Right atrium auricular region (tissue), 2 donors: ENCODE results near the gene AGTRAP. TPM values are rescaled to one million over a fixed set of nuclear protein-coding genes. Genes with fewer than 3 reads are reported as not detected.

Experiments used
- DNase-seq: peaks from one replicate; pipeline ENCODE4 v3.0.0-alpha.2; 2019; ENCODE audit warnings: low spot score
- H3K27ac ChIP-seq, 2 donors: fragments of 200-600 bp; sonication (generic); 1 replicate in 1 of 2; 2 replicates in 1 of 2; pipeline ENCODE4 v1.5.1; 2016 to 2019
- H3K27me3 ChIP-seq, 2 donors: fragments of 200-600 bp; sonication (generic); one replicate each; pipeline versions ENCODE4 v1.5.1 to v1.6.0; 2017 to 2019
- H3K36me3 ChIP-seq: fragments of 200-600 bp; sonication (generic); one replicate; pipeline ENCODE4 v1.5.1; 2016
- H3K4me1 ChIP-seq, 2 donors: fragments of 200-600 bp; sonication (generic); one replicate each; pipeline versions ENCODE4 v1.5.1 to v1.6.0; 2017 to 2019
- H3K4me3 ChIP-seq, 2 donors: fragments of 200-600 bp; sonication (generic); 1 replicate in 1 of 2; 2 replicates in 1 of 2; pipeline ENCODE4 v1.5.1; 2017 to 2019; ENCODE audit warnings: mild to moderate bottlenecking in 1 of 2, moderate library complexity in 1 of 2
- H3K9me3 ChIP-seq, 2 donors: fragments of 200-600 bp; sonication (generic); one replicate each; pipeline ENCODE4 v1.5.1; 2019
- CTCF ChIP-seq, 2 donors: fragments of 200-600 bp; sonication (generic); IDR thresholded peaks; one replicate each; pipeline ENCODE4 v1.5.1; 2019; ENCODE audit warnings: antibody characterized with exemption in 2 of 2
- total RNA-seq, 2 donors: library from RNA; depleted of rRNA; stranded (reverse); fragments of >200 nt; gene quantifications; one replicate each; pipeline ENCODE4 v1.1.0, GENCODE V29; 2016

AGTRAP gene
- total RNA-seq, 2 donors from 2014 or later, result 20.8 to 47.2 TPM

GRCh38 chr1:11708554-11709350, 27.2 kb upstream of the AGTRAP start:
- no peaks in the 10 kb centered on the region for H3K36me3 ChIP-seq
- H3K9me3 ChIP-seq, result no peaks in the 10 kb centered on the region
- no peak for DNase-seq
- TF ChIP-seq CTCF (IDR thresholded peaks at IDR 0.05), result no peak
- no peaks in the 10 kb centered on the region for H3K27me3 ChIP-seq
- H3K4me1 ChIP-seq, result peaks cover 0 to 14% of the 10 kb centered on the region in 2 donors
- H3K4me3 ChIP-seq, result no peak overlapping the region
- no peak overlapping the region for H3K27ac ChIP-seq

GRCh38 chr1:11711490-11711889, 24.4 kb upstream of the AGTRAP start:
- no peak for TF ChIP-seq CTCF (IDR thresholded peaks at IDR 0.05)
- Histone ChIP-seq H3K9me3 (no peaks in the 10 kb centered on the region), H3K4me1 (peaks cover 0 to 14% of the 10 kb centered on the region in 2 donors), H3K36me3 (no peaks in the 10 kb centered on the region), H3K27me3 (no peaks in the 10 kb centered on the region), H3K27ac (no peak overlapping the region), H3K4me3 (no peak overlapping the region)
- DNase-seq, result no peak

GRCh38 chr1:11712285-11712684, 23.7 kb upstream of the AGTRAP start:
- no peak overlapping the region for H3K4me3 ChIP-seq
- H3K27ac ChIP-seq, result no peak overlapping the region
- H3K36me3 ChIP-seq, result no peaks in the 10 kb centered on the region
- TF ChIP-seq CTCF (IDR thresholded peaks at IDR 0.05), result no peak
- H3K4me1 ChIP-seq, result peaks cover 0 to 13% of the 10 kb centered on the region in 2 donors
- DNase-seq, result no peak
- no peaks in the 10 kb centered on the region for H3K9me3 ChIP-seq
- H3K27me3 ChIP-seq, result no peaks in the 10 kb centered on the region

GRCh38 chr1:11713095-11713494, 22.8 kb upstream of the AGTRAP start:
- Histone ChIP-seq H3K27me3 (no peaks in the 10 kb centered on the region), H3K36me3 (no peaks in the 10 kb centered on the region), H3K27ac (no peak overlapping the region), H3K4me3 (no peak overlapping the region), H3K9me3 (no peaks in the 10 kb centered on the region), H3K4me1 (peaks cover 0 to 5% of the 10 kb centered on the region in 2 donors)
- DNase-seq, result no peak
- no peak for TF ChIP-seq CTCF (IDR thresholded peaks at IDR 0.05)

GRCh38 chr1:11714831-11715575, 20.9 kb upstream of the AGTRAP start:
- Histone ChIP-seq H3K4me1 (peaks cover 0 to 9% of the 10 kb centered on the region in 2 donors), H3K4me3 (no peak overlapping the region), H3K27me3 (no peaks in the 10 kb centered on the region), H3K27ac (no peak overlapping the region), H3K36me3 (no peaks in the 10 kb centered on the region), H3K9me3 (no peaks in the 10 kb centered on the region)
- DNase-seq, result no peak
- TF ChIP-seq CTCF (IDR thresholded peaks at IDR 0.05), result no peak
